Neural cell (in vitro differentiated cells): ENCODE measurements around the gene RWDD4. TPM values are rescaled to one million over a fixed set of nuclear protein-coding genes. Genes with fewer than 3 reads are reported as not detected.

ENCODE experiments used
- H2AFZ ChIP-seq: fragments of 200-600, 300-800 bp; sonication (generic), shearing (Covaris generic); 2 replicates; pipeline ENCODE4 v1.6.0; 2014; ENCODE audit warnings: low read depth, mild to moderate bottlenecking, antibody characterized with exemption, low read length, moderate library complexity
- H3F3A ChIP-seq: fragments of 200-600 bp; shearing (Covaris generic); 2 replicates; pipeline ENCODE4 v1.6.1; 2016; ENCODE audit warnings: mild to moderate bottlenecking, moderate library complexity, mixed read lengths, antibody characterized with exemption, low read length; ENCODE audit not compliant: insufficient read depth, poor library complexity, severe bottlenecking
- H3K27ac ChIP-seq: fragments of 200-600, 300-800 bp; sonication (generic), shearing (Covaris generic); 2 replicates; pipeline ENCODE4 v1.5.1; 2014; ENCODE audit warnings: mild to moderate bottlenecking, low read length, moderate library complexity
- H3K27me3 ChIP-seq: fragments of 300-800, 200-600 bp; sonication (generic), shearing (Covaris generic); 2 replicates; pipeline ENCODE4 v1.6.0; 2014; ENCODE audit warnings: mild to moderate bottlenecking, low read depth, low read length, moderate library complexity; ENCODE audit not compliant: insufficient read depth
- H3K36me3 ChIP-seq: fragments of 300-800, 200-600 bp; sonication (generic), shearing (Covaris generic); 2 replicates; pipeline ENCODE4 v1.5.1; 2014; ENCODE audit warnings: mild to moderate bottlenecking, antibody characterized with exemption, low read length, moderate library complexity; ENCODE audit not compliant: insufficient read depth
- H3K4me2 ChIP-seq: fragments of 300-800, 200-600 bp; sonication (generic), shearing (Covaris generic); 2 replicates; pipeline ENCODE4 v1.6.0; 2014; ENCODE audit warnings: mild to moderate bottlenecking, low read length
- H3K4me3 ChIP-seq: fragments of 300-800, 200-600 bp; sonication (generic), shearing (Covaris generic); 2 replicates; pipeline ENCODE4 v1.5.1; 2014; ENCODE audit warnings: mild to moderate bottlenecking, low read length, moderate library complexity
- H3K79me2 ChIP-seq: fragments of 200-600 bp; shearing (Covaris generic); replicated peaks from 2 replicates; pipeline ENCODE4 v1.6.0; 2014; ENCODE audit warnings: mild to moderate bottlenecking, low read length, moderate library complexity; ENCODE audit not compliant: insufficient read depth
- H3K9ac ChIP-seq: fragments of 300-800, 200-600 bp; sonication (generic), shearing (Covaris generic); 2 replicates; pipeline ENCODE4 v1.6.1; 2016; ENCODE audit warnings: mild to moderate bottlenecking, low read length, mixed read lengths
- H3K9me2 ChIP-seq: fragments of 200-600 bp; shearing (Covaris generic); 2 replicates; pipeline ENCODE4 v1.6.1; 2016; ENCODE audit warnings: mild to moderate bottlenecking, low read length, mixed read lengths; ENCODE audit not compliant: insufficient read depth
- H3K9me3 ChIP-seq: fragments of 200-600, 300-800 bp; sonication (generic), shearing (Covaris generic); 2 replicates; pipeline ENCODE4 v1.6.1; 2016; ENCODE audit warnings: mild to moderate bottlenecking, mixed run types, low read length, moderate library complexity, mixed read lengths
- H4K20me1 ChIP-seq: fragments of 200-600 bp; shearing (Covaris generic); 2 replicates; pipeline ENCODE4 v1.6.1; 2016; ENCODE audit warnings: mild to moderate bottlenecking, mixed run types; ENCODE audit not compliant: insufficient read depth
- CTCF ChIP-seq: fragments of 450-650 bp; IDR thresholded peaks from 2 replicates; pipeline ENCODE4 v1.5.1; 2014; ENCODE audit warnings: antibody characterized with exemption, mild to moderate bottlenecking, moderate library complexity; ENCODE audit not compliant: poor library complexity, severe bottlenecking
- EP300 ChIP-seq: fragments of 450-650 bp; conservative IDR thresholded peaks from 2 replicates; pipeline ENCODE4 v1.6.1; 2014; ENCODE audit warnings: antibody characterized with exemption, mild to moderate bottlenecking, moderate library complexity; ENCODE audit not compliant: poor library complexity, severe bottlenecking
- EZH2 ChIP-seq: fragments of 200-600, 300-800 bp; shearing (Covaris generic), sonication (generic); IDR thresholded peaks from 2 replicates; pipeline ENCODE4 v1.6.1; 2014; ENCODE audit warnings: antibody characterized with exemption, low read length, borderline replicate concordance, mild to moderate bottlenecking; ENCODE audit not compliant: insufficient read depth, poor library complexity, severe bottlenecking
- MXI1 ChIP-seq: fragments of 450-650 bp; conservative IDR thresholded peaks from 2 replicates; pipeline ENCODE4 v1.6.1; 2014; ENCODE audit warnings: antibody characterized with exemption, mild to moderate bottlenecking; ENCODE audit not compliant: poor library complexity, severe bottlenecking
- POLR2AphosphoS5 ChIP-seq: IDR thresholded peaks from 2 replicates; pipeline ENCODE4 v1.6.1; 2012
- RAD21 ChIP-seq: fragments of 450-650 bp; conservative IDR thresholded peaks from 2 replicates; pipeline ENCODE4 v1.6.1; 2014; ENCODE audit warnings: antibody characterized with exemption, mild to moderate bottlenecking, moderate library complexity
- REST ChIP-seq: IDR thresholded peaks from 2 replicates; pipeline ENCODE4 v1.6.1; 2012; ENCODE audit warnings: borderline replicate concordance
- SMC3 ChIP-seq: fragments of 450-650 bp; conservative IDR thresholded peaks from 2 replicates; pipeline ENCODE4 v1.6.1; 2014; ENCODE audit warnings: antibody characterized with exemption, mild to moderate bottlenecking, moderate library complexity; ENCODE audit not compliant: poor library complexity
- TAF1 ChIP-seq: IDR thresholded peaks from 2 replicates; pipeline ENCODE4 v1.6.1; 2012; ENCODE audit warnings: low read depth
- polyA plus RNA-seq: library from polyadenylated mRNA; depleted of rRNA; stranded (reverse); fragments of >200 nt; gene quantifications from 2 replicates; pipeline ENCODE4 v1.2.3, GENCODE V29; 2014

Gene RWDD4
- polyA plus RNA-seq, 1 donor from 2014 or later = 68.2 TPM

GRCh38 chr4:183638436-183638835, 20.5 kb downstream of the RWDD4 start:
- no peak overlapping the region for H3K27ac ChIP-seq
- no peaks in the 10 kb centered on the region for H3K27me3 ChIP-seq
- H4K20me1 ChIP-seq = no peaks in the 10 kb centered on the region
- no peak overlapping the region for H3K4me3 ChIP-seq
- no peak overlapping the region for H2AFZ ChIP-seq
- no peak for TF ChIP-seq SMC3
- TF ChIP-seq EZH2 = no peak
- no peak for TF ChIP-seq RAD21
- no peak for TF ChIP-seq REST
- no peak for TF ChIP-seq TAF1
- TF ChIP-seq EP300 = no peak
- H3K4me2 ChIP-seq = no peak overlapping the region
- H3K9me3 ChIP-seq = no peaks in the 10 kb centered on the region
- no peaks in the 10 kb centered on the region for H3K9me2 ChIP-seq
- H3K36me3 ChIP-seq = no peaks in the 10 kb centered on the region
- H3K9ac ChIP-seq = no peak overlapping the region
- H3K79me2 ChIP-seq = no peaks in the 10 kb centered on the region
- H3F3A ChIP-seq = no peaks in the 10 kb centered on the region

GRCh38 chr4:183637461-183637860, 21.5 kb downstream of the RWDD4 start:
- Histone ChIP-seq H3K36me3 (no peaks in the 10 kb centered on the region), H3F3A (no peaks in the 10 kb centered on the region), H3K4me3 (no peak overlapping the region), H3K9me2 (no peaks in the 10 kb centered on the region), H3K27ac (no peak overlapping the region), H2AFZ (no peak overlapping the region), H3K9ac (no peak overlapping the region), H3K4me2 (no peak overlapping the region), H3K9me3 (no peaks in the 10 kb centered on the region), H3K79me2 (no peaks in the 10 kb centered on the region), H3K27me3 (no peaks in the 10 kb centered on the region), H4K20me1 (no peaks in the 10 kb centered on the region)
- TF ChIP-seq EZH2 (no peak), EP300 (no peak), SMC3 (no peak), RAD21 (no peak), POLR2AphosphoS5 (no peak), MXI1 (no peak), TAF1 (no peak), CTCF (no peak)
